ENCODE data around the gene SCUBE2. TPM values are rescaled to one million over a fixed set of nuclear protein-coding genes. Genes with fewer than 3 reads are reported as not detected.

Gene SCUBE2
- total and polyA plus RNA-seq, 2 of the 4 experiments (the other 2 are of a cell fraction), result 0.43 to 0.72 TPM

DNA sequence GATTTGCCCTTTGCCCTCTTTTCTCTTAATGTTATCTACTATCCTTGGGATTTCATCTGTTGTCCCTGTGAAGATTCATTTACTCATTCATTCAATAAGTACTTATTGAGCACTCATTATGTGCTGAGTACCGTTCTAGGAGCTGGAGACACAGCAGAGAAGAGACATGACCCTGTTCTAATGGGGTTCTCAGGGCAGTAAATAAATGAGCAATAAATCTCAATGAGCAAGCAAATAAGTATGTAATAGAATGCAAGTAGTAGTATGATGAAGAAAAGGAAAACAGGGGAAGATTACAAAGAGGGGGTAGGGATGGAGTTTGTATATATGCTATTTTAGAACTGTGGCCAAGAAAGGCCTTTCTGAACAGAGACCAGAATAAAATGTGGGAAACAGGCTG is 53.4 kb downstream of the SCUBE2 start:
- BruUV-seq (replicated peaks), result no TSS peak
- no peak overlapping the region for H4K8ac ChIP-seq (ENCODE audit: low read depth in 2 of 2, low read length in 2 of 2)
- H3K36me3 ChIP-seq (ENCODE audit: control insufficient read depth, insufficient read depth, low read length), result no peaks in the 10 kb centered on the region
- H2AK5ac ChIP-seq (ENCODE audit: low read depth, low read length), result no peak overlapping the region
- no peak overlapping the region for H3K23ac ChIP-seq (ENCODE audit: low read depth, low read length)
- H4K5ac ChIP-seq (ENCODE audit: low read depth, low read length), result no peak overlapping the region
- TF ChIP-seq POLR2A (IDR thresholded peaks at IDR 0.05; ENCODE audit: low read depth, low read length) (no peak), CHD1 (IDR thresholded peaks at IDR 0.05; ENCODE audit: low read depth, low read length) (no peak), FOS (IDR thresholded peaks at IDR 0.05; ENCODE audit: low read depth, low read length) (no peak), SMC3 (IDR thresholded peaks at IDR 0.05; ENCODE audit: low read depth, low read length) (no peak), MAZ (IDR thresholded peaks at IDR 0.05; ENCODE audit: borderline replicate concordance, low read depth, low read length) (no peak)
- TF ChIP-seq, protein P1, sequence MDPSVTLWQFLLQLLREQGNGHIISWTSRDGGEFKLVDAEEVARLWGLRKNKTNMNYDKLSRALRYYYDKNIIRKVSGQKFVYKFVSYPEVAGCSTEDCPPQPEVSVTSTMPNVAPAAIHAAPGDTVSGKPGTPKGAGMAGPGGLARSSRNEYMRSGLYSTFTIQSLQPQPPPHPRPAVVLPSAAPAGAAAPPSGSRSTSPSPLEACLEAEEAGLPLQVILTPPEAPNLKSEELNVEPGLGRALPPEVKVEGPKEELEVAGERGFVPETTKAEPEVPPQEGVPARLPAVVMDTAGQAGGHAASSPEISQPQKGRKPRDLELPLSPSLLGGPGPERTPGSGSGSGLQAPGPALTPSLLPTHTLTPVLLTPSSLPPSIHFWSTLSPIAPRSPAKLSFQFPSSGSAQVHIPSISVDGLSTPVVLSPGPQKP (IDR thresholded peaks at IDR 0.05; ENCODE audit: borderline replicate concordance, low read depth, low read length), result no peak
- TF ChIP-seq, protein P2, sequence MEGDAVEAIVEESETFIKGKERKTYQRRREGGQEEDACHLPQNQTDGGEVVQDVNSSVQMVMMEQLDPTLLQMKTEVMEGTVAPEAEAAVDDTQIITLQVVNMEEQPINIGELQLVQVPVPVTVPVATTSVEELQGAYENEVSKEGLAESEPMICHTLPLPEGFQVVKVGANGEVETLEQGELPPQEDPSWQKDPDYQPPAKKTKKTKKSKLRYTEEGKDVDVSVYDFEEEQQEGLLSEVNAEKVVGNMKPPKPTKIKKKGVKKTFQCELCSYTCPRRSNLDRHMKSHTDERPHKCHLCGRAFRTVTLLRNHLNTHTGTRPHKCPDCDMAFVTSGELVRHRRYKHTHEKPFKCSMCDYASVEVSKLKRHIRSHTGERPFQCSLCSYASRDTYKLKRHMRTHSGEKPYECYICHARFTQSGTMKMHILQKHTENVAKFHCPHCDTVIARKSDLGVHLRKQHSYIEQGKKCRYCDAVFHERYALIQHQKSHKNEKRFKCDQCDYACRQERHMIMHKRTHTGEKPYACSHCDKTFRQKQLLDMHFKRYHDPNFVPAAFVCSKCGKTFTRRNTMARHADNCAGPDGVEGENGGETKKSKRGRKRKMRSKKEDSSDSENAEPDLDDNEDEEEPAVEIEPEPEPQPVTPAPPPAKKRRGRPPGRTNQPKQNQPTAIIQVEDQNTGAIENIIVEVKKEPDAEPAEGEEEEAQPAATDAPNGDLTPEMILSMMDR (conservative IDR thresholded peaks at IDR 0.05; ENCODE audit: low read depth, low read length), result no peak
- H3K9me3 ChIP-seq (ENCODE audit: control insufficient read depth, insufficient read depth, low read length), result no peaks in the 10 kb centered on the region
- no peak overlapping the region for H2AFZ ChIP-seq (replicated peaks; ENCODE audit: low read length, poor library complexity)
- ChIA-PET POLR2A (ENCODE audit: unreplicated experiment) (no interaction called here), CTCF (interaction anchor here (1.0 to 1.1 kb wide), 2 partner anchors 9 to 22 kb away, joined by 3 read pairs; no protein-coding TSS in a partner anchor)
- H2AK9ac ChIP-seq (replicated peaks; ENCODE audit: low read depth, low read length, poor library complexity), result no peak overlapping the region
- dilution Hi-C loops (cut with HindIII; ENCODE audit: low sequenced_read_pairs, unreplicated experiment), result no loop called here
- no peak overlapping the region for H2BK20ac ChIP-seq (ENCODE audit: low read depth, low read length)
- no peaks in the 10 kb centered on the region; the same call in 1 of the 2 replicates for H3K9me1 ChIP-seq (ENCODE audit: insufficient read depth, low read length)
- in situ Hi-C loops (cut with MboI; ENCODE audit: low sequenced_read_pairs), result no loop called here
- no peak overlapping the region for H2BK120ac ChIP-seq (ENCODE audit: low read depth, low read length)
- ATAC-seq (ENCODE audit: low read depth), result peak; percentile 72
- no peak overlapping the region for H2BK15ac ChIP-seq (ENCODE audit: low read depth, low read length)
- peaks cover 4% of the 10 kb centered on the region; the same call in 1 of the 2 replicates for H3K27me3 ChIP-seq (ENCODE audit: control insufficient read depth, insufficient read depth, low read length)
- H3K4me1 ChIP-seq (ENCODE audit: control insufficient read depth, insufficient read depth, low read length), result no peaks in the 10 kb centered on the region
- DNase-seq, result peak; percentile 4
- no peak overlapping the region for H3K27ac ChIP-seq (ENCODE audit: insufficient read depth, low read length)
- no peak overlapping the region for H3K9ac ChIP-seq (ENCODE audit: low read depth, low read length)
- no peaks in the 10 kb centered on the region for H4K20me1 ChIP-seq (ENCODE audit: insufficient read depth, low read length)
- no CpG with 5 or more reads among the region's 1 CpG for WGBS, 2 experiments (ENCODE audit: extremely low coverage in 2 of 2, insufficient read length in 1 of 2)
- no peak overlapping the region for H3K14ac ChIP-seq (replicated peaks; ENCODE audit: low read depth, low read length)
- H3K4ac ChIP-seq (ENCODE audit: low read depth, low read length), result no peak overlapping the region
- H3K4me2 ChIP-seq (ENCODE audit: low read depth, low read length), result no peak overlapping the region
- no peak overlapping the region for H2BK5ac ChIP-seq (ENCODE audit: low read depth, low read length, poor library complexity, severe bottlenecking)
- intact Hi-C loops (cut with micrococcal nuclease), result no loop called here
- H3K4me3 ChIP-seq (ENCODE audit: insufficient read depth, low read depth, low read length), result no peak overlapping the region
- H4K91ac ChIP-seq (ENCODE audit: insufficient read depth, low read depth, low read length), result no peak overlapping the region
- H3K79me1 ChIP-seq (ENCODE audit: low read depth in 1 of 2, low read length in 2 of 2), result no peaks in the 10 kb centered on the region; a peak in 1 of 4 replicates
- H3K18ac ChIP-seq (ENCODE audit: low read depth, low read length), result no peak overlapping the region
- H3K56ac ChIP-seq (ENCODE audit: extremely low read depth, insufficient read depth, low read length), result no peak overlapping the region

Data from IMR-90 (cell line).